Liver (tissue), 2 donors: ENCODE results near the gene PTH1R.

Experiments
- FOXA1 ChIP-seq: IDR thresholded peaks from 2 replicates; pipeline ENCODE4 v1.6.1; 2016; ENCODE audit warnings: antibody characterized with exemption
- GABPA ChIP-seq, 2 donors: IDR thresholded peaks in 1 of 2; conservative IDR thresholded peaks in 1 of 2; 2 replicates each; pipeline ENCODE4 v1.6.1; 2016; ENCODE audit warnings: antibody characterized with exemption in 2 of 2, mild to moderate bottlenecking in 1 of 2, moderate library complexity in 1 of 2
- donor health status: healthy.

- no peak for TF ChIP-seq FOXA1
- TF ChIP-seq GABPA (IDR thresholded peaks at IDR 0.05 in 1 of 2, conservative IDR thresholded peaks at IDR 0.05 in 1 of 2) = no peak
Measured at GRCh38 chr3:46926039-46926438, 48.5 kb downstream of the PTH1R start.
